Measurements from ENCODE around the gene NEK10.
A peak's percentile ranks its signal among the peaks of the same experiment; 100 is the strongest.

The NEK10 gene

GRCh38 chr3:27358372-27358771 is 10.8 kb downstream of the NEK10 start:
- no peak for TF ChIP-seq CTCF (conservative IDR thresholded peaks at IDR 0.05)

GRCh38 chr3:27357665-27358258 is 11.4 kb downstream of the NEK10 start:
- TF ChIP-seq CTCF (conservative IDR thresholded peaks at IDR 0.05), result peak; percentile 52
- H3K27ac ChIP-seq, result peak overlapping the region; percentile 66; the same call in 1 of the 2 replicates

More at GRCh38 chr3:27358372-27358771, 10.8 kb downstream of the NEK10 start:
- H3K27ac ChIP-seq, result peak overlapping the region; percentile 66

GRCh38 chr3:27356976-27357375 is 12.2 kb downstream of the NEK10 start:
- H3K27ac ChIP-seq, result no peak overlapping the region
- no peak for TF ChIP-seq CTCF (conservative IDR thresholded peaks at IDR 0.05)

GRCh38 chr3:27354588-27355203 is 14.5 kb downstream of the NEK10 start:
- H3K27ac ChIP-seq, result no peak overlapping the region
- TF ChIP-seq CTCF (conservative IDR thresholded peaks at IDR 0.05), result no peak

GRCh38 chr3:27354161-27354560 is 15.0 kb downstream of the NEK10 start:
- TF ChIP-seq CTCF (conservative IDR thresholded peaks at IDR 0.05), result no peak
- H3K27ac ChIP-seq, result no peak overlapping the region

GRCh38 chr3:27353221-27353620 is 16.0 kb downstream of the NEK10 start:
- TF ChIP-seq CTCF (conservative IDR thresholded peaks at IDR 0.05), result no peak

GRCh38 chr3:27352047-27352446 is 17.1 kb downstream of the NEK10 start:
- H3K27ac ChIP-seq, result no peak overlapping the region

More at GRCh38 chr3:27353221-27353620, 16.0 kb downstream of the NEK10 start:
- no peak overlapping the region for H3K27ac ChIP-seq

More at GRCh38 chr3:27352047-27352446, 17.1 kb downstream of the NEK10 start:
- no peak for TF ChIP-seq CTCF (conservative IDR thresholded peaks at IDR 0.05)

Data from VCaP (cell line).